ENCODE measurements around the gene FGFR3. TPM values are rescaled to one million over a fixed set of nuclear protein-coding genes. Genes with fewer than 3 reads are reported as not detected.

Gene FGFR3
- total and polyA plus RNA-seq, 2 of the 4 experiments (the other 2 are of a cell fraction) = 0.18 to 0.67 TPM

GRCh38 chr4:1758306-1759121 is 34.6 kb upstream of the FGFR3 start:
- Histone ChIP-seq H3K56ac (ENCODE audit: extremely low read depth, insufficient read depth, low read length) (no peak overlapping the region), H3K4ac (ENCODE audit: low read depth, low read length) (no peak overlapping the region), H3K27ac (ENCODE audit: insufficient read depth, low read length) (no peak overlapping the region), H3K9me3 (ENCODE audit: control insufficient read depth, insufficient read depth, low read length) (no peaks in the 10 kb centered on the region), H3K4me1 (ENCODE audit: control insufficient read depth, insufficient read depth, low read length) (peaks cover 2% of the 10 kb centered on the region; the same call in 1 of the 2 replicates), H2AFZ (replicated peaks; ENCODE audit: low read length, poor library complexity) (no peak overlapping the region), H4K91ac (ENCODE audit: insufficient read depth, low read depth, low read length) (no peak overlapping the region), H4K5ac (ENCODE audit: low read depth, low read length) (no peak overlapping the region), H3K23ac (ENCODE audit: low read depth, low read length) (no peak overlapping the region), H3K4me3 (ENCODE audit: insufficient read depth, low read depth, low read length) (no peak overlapping the region), H2AK9ac (replicated peaks; ENCODE audit: low read depth, low read length, poor library complexity) (peak overlapping the region; percentile 28), H3K18ac (ENCODE audit: low read depth, low read length) (no peak overlapping the region), H2AK5ac (ENCODE audit: low read depth, low read length) (no peak overlapping the region), H3K14ac (replicated peaks; ENCODE audit: low read depth, low read length) (no peak overlapping the region), H2BK20ac (ENCODE audit: low read depth, low read length) (no peak overlapping the region), H3K4me2 (ENCODE audit: low read depth, low read length) (no peak overlapping the region), H2BK15ac (ENCODE audit: low read depth, low read length) (no peak overlapping the region), H2BK120ac (ENCODE audit: low read depth, low read length) (no peak overlapping the region), H4K20me1 (ENCODE audit: insufficient read depth, low read length) (no peaks in the 10 kb centered on the region), H3K9ac (ENCODE audit: low read depth, low read length) (no peak overlapping the region), H3K27me3 (ENCODE audit: control insufficient read depth, insufficient read depth, low read length) (no peaks in the 10 kb centered on the region; the same call in 1 of the 2 replicates), H2BK5ac (ENCODE audit: low read depth, low read length, poor library complexity, severe bottlenecking) (no peak overlapping the region), H3K36me3 (ENCODE audit: control insufficient read depth, insufficient read depth, low read length) (no peaks in the 10 kb centered on the region), H4K8ac (ENCODE audit: low read depth in 2 of 2, low read length in 2 of 2) (no peak overlapping the region), H3K79me1 (ENCODE audit: low read depth in 1 of 2, low read length in 2 of 2) (no peaks in the 10 kb centered on the region), H3K9me1 (ENCODE audit: insufficient read depth, low read length) (no peaks in the 10 kb centered on the region)
- DNase-seq = no peak
- intact Hi-C loops (cut with micrococcal nuclease) (no loop called here), dilution Hi-C loops (cut with HindIII; ENCODE audit: low sequenced_read_pairs, unreplicated experiment) (no loop called here), in situ Hi-C loops (cut with MboI; ENCODE audit: low sequenced_read_pairs) (no loop called here)
- CTCF ChIA-PET = interaction anchor here (0.9 kb wide), 1 partner anchor 65 kb away, joined by 3 read pairs; no protein-coding TSS in a partner anchor
- no peak for ATAC-seq (ENCODE audit: low read depth)
- BruUV-seq (replicated peaks) = no TSS peak
- POLR2A ChIA-PET (ENCODE audit: unreplicated experiment) = no interaction called here
- 89% methylated on average over 6 of the region's 27 CpGs; no CpG with 5 or more reads in 1 of the 2 experiments for WGBS, 2 experiments (ENCODE audit: extremely low coverage in 2 of 2, insufficient read length in 1 of 2)
- TF ChIP-seq MAFK (IDR thresholded peaks at IDR 0.05; ENCODE audit: low read depth, low read length) (no peak), CHD1 (IDR thresholded peaks at IDR 0.05; ENCODE audit: low read depth, low read length) (no peak), USF2 (IDR thresholded peaks at IDR 0.05; ENCODE audit: low read depth, low read length) (no peak), MXI1 (IDR thresholded peaks at IDR 0.05; ENCODE audit: borderline replicate concordance, low read depth, low read length) (no peak), RFX5 (IDR thresholded peaks at IDR 0.05; ENCODE audit: low read depth, low read length) (no peak), NFE2L2 (IDR thresholded peaks at IDR 0.05; ENCODE audit: low read depth, low read length) (no peak), ELK1 (IDR thresholded peaks at IDR 0.05; ENCODE audit: borderline replicate concordance, low read depth, low read length) (no peak), BHLHE40 (IDR thresholded peaks at IDR 0.05; ENCODE audit: low read depth, low read length) (no peak), POLR2A (IDR thresholded peaks at IDR 0.05; ENCODE audit: low read depth, low read length) (no peak), CEBPB (IDR thresholded peaks at IDR 0.05; ENCODE audit: low read depth, low read length) (no peak), RAD21 (IDR thresholded peaks at IDR 0.05; ENCODE audit: low read length) (no peak), RCOR1 (IDR thresholded peaks at IDR 0.05; ENCODE audit: insufficient replicate concordance, low read length) (no peak), MAZ (IDR thresholded peaks at IDR 0.05; ENCODE audit: borderline replicate concordance, low read depth, low read length) (no peak), SMC3 (IDR thresholded peaks at IDR 0.05; ENCODE audit: low read depth, low read length) (no peak)
- TF ChIP-seq, protein P1, sequence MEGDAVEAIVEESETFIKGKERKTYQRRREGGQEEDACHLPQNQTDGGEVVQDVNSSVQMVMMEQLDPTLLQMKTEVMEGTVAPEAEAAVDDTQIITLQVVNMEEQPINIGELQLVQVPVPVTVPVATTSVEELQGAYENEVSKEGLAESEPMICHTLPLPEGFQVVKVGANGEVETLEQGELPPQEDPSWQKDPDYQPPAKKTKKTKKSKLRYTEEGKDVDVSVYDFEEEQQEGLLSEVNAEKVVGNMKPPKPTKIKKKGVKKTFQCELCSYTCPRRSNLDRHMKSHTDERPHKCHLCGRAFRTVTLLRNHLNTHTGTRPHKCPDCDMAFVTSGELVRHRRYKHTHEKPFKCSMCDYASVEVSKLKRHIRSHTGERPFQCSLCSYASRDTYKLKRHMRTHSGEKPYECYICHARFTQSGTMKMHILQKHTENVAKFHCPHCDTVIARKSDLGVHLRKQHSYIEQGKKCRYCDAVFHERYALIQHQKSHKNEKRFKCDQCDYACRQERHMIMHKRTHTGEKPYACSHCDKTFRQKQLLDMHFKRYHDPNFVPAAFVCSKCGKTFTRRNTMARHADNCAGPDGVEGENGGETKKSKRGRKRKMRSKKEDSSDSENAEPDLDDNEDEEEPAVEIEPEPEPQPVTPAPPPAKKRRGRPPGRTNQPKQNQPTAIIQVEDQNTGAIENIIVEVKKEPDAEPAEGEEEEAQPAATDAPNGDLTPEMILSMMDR (conservative IDR thresholded peaks at IDR 0.05; ENCODE audit: low read depth, low read length) = no peak
